Measurements from ENCODE around the gene SLC16A5. TPM values are rescaled to one million over a fixed set of nuclear protein-coding genes. Genes with fewer than 3 reads are reported as not detected.
"Not testable (repeated sequence)": the region's sequence is repeated elsewhere in the genome, so short reads cannot be mapped to it uniquely, and the experiment has no call there.

SLC16A5 gene
- total RNA-seq, 1 donor from 2014 or later, result 50.9 TPM

GRCh38 chr17:75124041-75124818, 36.5 kb downstream of the SLC16A5 start:
- no peak overlapping the region for H3K27ac Mint-ChIP-seq (ENCODE audit: unreplicated experiment)
- no peak for TF ChIP-seq CTCF (IDR thresholded peaks at IDR 0.05; ENCODE audit: unreplicated experiment)
- peaks cover 5% of the 10 kb centered on the region for H3K27me3 Mint-ChIP-seq (ENCODE audit: unreplicated experiment)
- H3K4me1 Mint-ChIP-seq (ENCODE audit: unreplicated experiment), result peaks cover 19% of the 10 kb centered on the region
- DNase-seq (ENCODE audit: low spot score), result no peak
- H3K4me3 Mint-ChIP-seq (ENCODE audit: unreplicated experiment), result no peak overlapping the region
- peaks cover 26% of the 10 kb centered on the region for H3K36me3 Mint-ChIP-seq (ENCODE audit: low read depth, unreplicated experiment)
- H3K9me3 Mint-ChIP-seq (ENCODE audit: unreplicated experiment), result no peaks in the 10 kb centered on the region

- Mint-ChIP-seq H3K27ac (ENCODE audit: unreplicated experiment) (no peak overlapping the region), H3K36me3 (ENCODE audit: low read depth, unreplicated experiment) (peaks cover 26% of the 10 kb centered on the region), H3K4me3 (ENCODE audit: unreplicated experiment) (no peak overlapping the region), H3K9me3 (ENCODE audit: unreplicated experiment) (no peaks in the 10 kb centered on the region), H3K27me3 (ENCODE audit: unreplicated experiment) (peaks cover 5% of the 10 kb centered on the region), H3K4me1 (ENCODE audit: unreplicated experiment) (peaks cover 21% of the 10 kb centered on the region)
- no peak for DNase-seq (ENCODE audit: low spot score)
- TF ChIP-seq CTCF (IDR thresholded peaks at IDR 0.05; ENCODE audit: unreplicated experiment), result no peak
Measured at GRCh38 chr17:75124819-75125162, 37.0 kb downstream of the SLC16A5 start.

- Mint-ChIP-seq H3K4me3 (ENCODE audit: unreplicated experiment) (peak overlapping the region; percentile 42), H3K27ac (ENCODE audit: unreplicated experiment) (peak overlapping the region; percentile 36), H3K36me3 (ENCODE audit: low read depth, unreplicated experiment) (peaks cover 22% of the 10 kb centered on the region), H3K9me3 (ENCODE audit: unreplicated experiment) (no peaks in the 10 kb centered on the region), H3K27me3 (ENCODE audit: unreplicated experiment) (peaks cover 5% of the 10 kb centered on the region), H3K4me1 (ENCODE audit: unreplicated experiment) (peaks cover 21% of the 10 kb centered on the region)
- no peak for DNase-seq (ENCODE audit: low spot score)
- TF ChIP-seq CTCF (IDR thresholded peaks at IDR 0.05; ENCODE audit: unreplicated experiment), result no peak
Measured at GRCh38 chr17:75125984-75126383, 38.2 kb downstream of the SLC16A5 start.

- Mint-ChIP-seq H3K36me3 (ENCODE audit: low read depth, unreplicated experiment) (peaks cover 16% of the 10 kb centered on the region), H3K4me3 (ENCODE audit: unreplicated experiment) (no peak overlapping the region), H3K27ac (ENCODE audit: unreplicated experiment) (no peak overlapping the region), H3K27me3 (ENCODE audit: unreplicated experiment) (peaks cover 5% of the 10 kb centered on the region), H3K4me1 (ENCODE audit: unreplicated experiment) (peaks cover 21% of the 10 kb centered on the region), H3K9me3 (ENCODE audit: unreplicated experiment) (no peaks in the 10 kb centered on the region)
- no peak for TF ChIP-seq CTCF (IDR thresholded peaks at IDR 0.05; ENCODE audit: unreplicated experiment)
- no peak for DNase-seq (ENCODE audit: low spot score)
Measured at GRCh38 chr17:75126954-75127353, 39.2 kb downstream of the SLC16A5 start.

GRCh38 chr17:75127936-75128335, 40.2 kb downstream of the SLC16A5 start:
- Mint-ChIP-seq H3K4me3 (ENCODE audit: unreplicated experiment) (peak overlapping the region; percentile 85), H3K4me1 (ENCODE audit: unreplicated experiment) (peaks cover 21% of the 10 kb centered on the region), H3K36me3 (ENCODE audit: low read depth, unreplicated experiment) (peaks cover 20% of the 10 kb centered on the region)
- not testable (repeated sequence) for DNase-seq (ENCODE audit: low spot score); H3K27ac Mint-ChIP-seq (ENCODE audit: unreplicated experiment); H3K27me3 Mint-ChIP-seq (ENCODE audit: unreplicated experiment); H3K9me3 Mint-ChIP-seq (ENCODE audit: unreplicated experiment)

Measured in endothelial cell (in vitro differentiated cells).